Activated naive CD4-positive, alpha-beta T cell treated with anti-CD3 and anti-CD28 coated beads, Interleukin-2, amount 50 U/mL, for 24 hours (primary cell): Measurements from ENCODE around the gene TMTC1.
"Not testable (repeated sequence)": the region's sequence is repeated elsewhere in the genome, so short reads cannot be mapped to it uniquely, and the experiment has no call there.

ENCODE experiments used
- H3K27ac Mint-ChIP-seq: one replicate; pipeline ENCODE4 v1.8.0; 2021; ENCODE audit warnings: mild to moderate bottlenecking, mixed read lengths
- H3K27me3 Mint-ChIP-seq: one replicate; pipeline ENCODE4 v1.8.0; 2021; ENCODE audit warnings: mixed read lengths
- H3K36me3 Mint-ChIP-seq: one replicate; pipeline ENCODE4 v1.8.0; 2021; ENCODE audit warnings: mixed read lengths
- H3K4me1 Mint-ChIP-seq: one replicate; pipeline ENCODE4 v1.8.0; 2021; ENCODE audit warnings: mixed read lengths
- H3K4me3 Mint-ChIP-seq: one replicate; pipeline ENCODE4 v1.8.0; 2021; ENCODE audit warnings: mild to moderate bottlenecking, mixed read lengths
- H3K9me3 Mint-ChIP-seq: one replicate; pipeline ENCODE4 v1.8.0; 2021; ENCODE audit warnings: mixed read lengths

TMTC1 gene

DNA sequence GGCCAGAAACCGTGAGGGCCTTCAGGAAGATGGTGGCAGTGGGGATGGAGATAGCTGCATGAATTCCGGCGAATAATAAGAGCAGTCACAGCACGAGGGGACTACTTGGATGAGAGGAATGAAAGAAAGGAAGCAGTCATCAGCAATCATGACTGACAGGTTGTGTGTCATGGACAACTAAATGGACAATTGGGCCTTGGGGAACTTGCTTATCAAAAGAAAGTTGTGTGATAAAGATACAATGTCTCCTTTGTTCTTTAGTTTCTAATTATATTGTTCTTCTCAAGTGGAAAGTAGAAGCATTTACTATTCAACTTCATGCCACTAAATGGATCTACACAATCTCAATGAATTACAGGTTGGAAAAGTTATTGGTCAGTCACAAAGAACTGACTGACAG lies 130.5 kb downstream of the TMTC1 start:
- H3K9me3 Mint-ChIP-seq, result no peaks in the 10 kb centered on the region
- no peaks in the 10 kb centered on the region for H3K36me3 Mint-ChIP-seq
- no peak overlapping the region for H3K27ac Mint-ChIP-seq
- H3K4me1 Mint-ChIP-seq, result no peaks in the 10 kb centered on the region
- peaks cover 3% of the 10 kb centered on the region for H3K27me3 Mint-ChIP-seq
- H3K4me3 Mint-ChIP-seq, result no peak overlapping the region

- Mint-ChIP-seq H3K36me3 (no peaks in the 10 kb centered on the region), H3K9me3 (no peaks in the 10 kb centered on the region), H3K27ac (no peak overlapping the region), H3K4me3 (no peak overlapping the region), H3K27me3 (peaks cover 2% of the 10 kb centered on the region), H3K4me1 (no peaks in the 10 kb centered on the region)
Measured at GRCh38 chr12:29650371-29650770, 133.4 kb downstream of the TMTC1 start.

DNA sequence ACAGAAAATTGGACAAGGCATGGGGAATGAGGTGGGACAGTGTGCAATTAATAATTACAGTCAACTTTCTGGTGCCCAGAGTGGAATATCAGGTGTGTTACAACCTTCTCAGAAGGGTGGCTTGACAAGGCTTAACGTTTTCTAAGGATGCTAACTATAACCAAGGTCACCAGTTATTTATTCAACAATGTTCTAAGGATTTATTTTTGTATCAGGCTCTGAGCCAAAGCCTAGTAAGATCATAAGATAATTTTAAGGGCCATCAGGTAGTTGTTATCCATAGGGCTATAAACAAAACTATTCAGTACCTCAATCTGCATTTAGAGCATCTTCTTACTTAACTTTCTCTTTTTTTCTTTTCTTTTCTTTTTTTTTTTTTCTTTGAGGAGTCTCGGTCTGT lies 134.0 kb downstream of the TMTC1 start:
- Mint-ChIP-seq H3K27me3 (peaks cover 2% of the 10 kb centered on the region), H3K4me3 (no peak overlapping the region), H3K36me3 (no peaks in the 10 kb centered on the region), H3K27ac (no peak overlapping the region), H3K9me3 (no peaks in the 10 kb centered on the region), H3K4me1 (no peaks in the 10 kb centered on the region)

- Mint-ChIP-seq H3K36me3 (no peaks in the 10 kb centered on the region), H3K9me3 (no peaks in the 10 kb centered on the region), H3K27ac (no peak overlapping the region), H3K4me3 (no peak overlapping the region), H3K27me3 (peaks cover 5% of the 10 kb centered on the region), H3K4me1 (no peaks in the 10 kb centered on the region)
Measured at GRCh38 chr12:29644536-29645162, 139.1 kb downstream of the TMTC1 start.

- Mint-ChIP-seq H3K4me1 (no peaks in the 10 kb centered on the region), H3K27ac (no peak overlapping the region), H3K4me3 (no peak overlapping the region), H3K27me3 (peaks cover 3% of the 10 kb centered on the region), H3K9me3 (no peaks in the 10 kb centered on the region), H3K36me3 (no peaks in the 10 kb centered on the region)
Measured at GRCh38 chr12:29640589-29641345, 143.0 kb downstream of the TMTC1 start.

DNA sequence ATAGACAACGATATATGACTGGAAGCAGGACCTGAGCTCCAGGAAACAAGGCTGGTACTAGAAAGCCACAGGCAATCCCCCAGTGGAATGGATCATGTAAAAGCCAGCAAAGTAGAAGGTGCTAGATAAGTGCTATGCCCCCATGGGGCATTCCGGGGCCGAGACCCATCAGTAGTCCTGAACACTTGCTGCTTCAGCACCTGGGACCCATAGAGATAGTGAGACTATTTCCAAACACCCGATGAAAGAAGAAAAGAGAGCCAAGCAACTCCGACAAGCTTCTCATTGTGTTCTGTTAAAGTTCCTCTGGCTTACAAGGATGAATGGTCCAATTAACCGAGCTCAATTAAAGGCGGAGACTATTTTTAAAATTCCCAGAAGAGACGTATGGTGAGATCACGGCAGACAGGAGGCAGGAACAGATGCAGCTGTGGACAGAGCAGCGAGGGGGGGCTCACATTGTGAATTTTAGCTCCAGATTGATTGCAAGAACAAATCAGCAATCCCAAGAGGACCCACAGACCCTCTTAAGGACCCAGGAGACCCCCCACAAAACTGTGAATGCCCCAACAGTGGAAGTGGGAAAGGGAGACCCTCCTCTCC lies 143.7 kb downstream of the TMTC1 start:
- no peaks in the 10 kb centered on the region for H3K9me3 Mint-ChIP-seq
- no peak overlapping the region for H3K27ac Mint-ChIP-seq
- H3K4me3 Mint-ChIP-seq, result no peak overlapping the region
- peaks cover 3% of the 10 kb centered on the region for H3K27me3 Mint-ChIP-seq
- no peaks in the 10 kb centered on the region for H3K4me1 Mint-ChIP-seq
- no peaks in the 10 kb centered on the region for H3K36me3 Mint-ChIP-seq

DNA sequence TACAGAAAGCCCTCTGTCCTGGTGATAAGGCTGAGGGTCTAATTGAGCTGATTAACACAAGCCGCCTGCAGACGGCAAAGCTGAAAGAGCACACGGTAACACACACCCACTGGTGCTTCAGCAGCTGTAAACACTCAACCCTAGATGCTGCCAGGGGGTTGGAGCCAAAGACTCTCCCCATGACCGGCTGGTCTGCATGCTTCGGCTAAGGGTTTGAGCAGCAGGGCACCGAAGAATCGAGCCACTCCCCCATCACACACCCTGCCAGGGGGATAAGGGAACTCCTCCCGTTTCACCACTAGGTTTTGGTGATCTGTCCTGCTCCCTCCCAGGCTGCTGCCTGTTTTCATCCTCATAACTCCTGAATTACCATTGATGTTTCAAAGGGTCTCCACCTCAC lies 145.2 kb downstream of the TMTC1 start:
- peaks cover 3% of the 10 kb centered on the region for H3K27me3 Mint-ChIP-seq
- no peak overlapping the region for H3K27ac Mint-ChIP-seq
- no peaks in the 10 kb centered on the region for H3K36me3 Mint-ChIP-seq
- no peak overlapping the region for H3K4me3 Mint-ChIP-seq
- H3K4me1 Mint-ChIP-seq, result no peaks in the 10 kb centered on the region
- no peaks in the 10 kb centered on the region for H3K9me3 Mint-ChIP-seq

DNA sequence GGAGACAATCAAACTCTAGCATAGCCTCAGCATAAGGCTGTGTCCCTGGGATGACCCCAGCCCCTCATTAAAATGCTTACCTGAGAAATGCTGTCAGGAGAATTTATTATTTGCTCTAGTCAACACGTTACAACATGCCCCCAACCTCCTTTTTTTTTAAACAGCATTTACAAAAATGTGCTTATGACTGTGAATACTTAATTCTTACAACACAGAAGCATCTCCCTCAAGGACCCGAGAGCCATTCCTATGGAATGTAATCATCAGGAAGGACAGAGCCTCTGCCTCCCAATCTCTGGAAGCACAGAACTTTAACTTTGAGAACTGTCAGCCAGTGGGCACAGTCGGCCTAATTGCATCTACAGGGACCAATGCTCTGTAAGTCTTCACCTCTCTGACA lies 149.7 kb downstream of the TMTC1 start:
- Mint-ChIP-seq H3K27me3 (no peaks in the 10 kb centered on the region), H3K9me3 (peaks cover 5% of the 10 kb centered on the region), H3K27ac (no peak overlapping the region)

DNA sequence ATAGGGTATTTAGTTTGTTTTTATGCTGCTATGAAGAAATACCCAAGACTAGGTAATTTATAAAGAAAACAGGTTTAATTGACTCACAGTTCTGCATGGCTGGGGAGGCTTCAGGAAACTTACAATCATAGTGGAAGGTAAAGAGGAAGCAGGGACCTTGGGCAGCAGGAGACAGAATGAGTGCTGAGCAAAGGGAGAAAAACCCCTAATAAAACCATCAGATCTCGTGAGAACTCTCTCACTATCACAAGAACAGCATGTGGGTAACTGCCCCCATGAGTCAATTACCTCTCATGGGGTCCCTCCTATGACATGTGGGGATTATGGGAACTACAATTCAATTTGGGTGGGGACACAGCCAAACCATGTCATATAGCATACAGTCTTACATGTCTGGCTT lies 153.6 kb downstream of the TMTC1 start:
- H3K36me3 Mint-ChIP-seq, H3K27ac Mint-ChIP-seq, H3K4me1 Mint-ChIP-seq, H3K27me3 Mint-ChIP-seq, H3K9me3 Mint-ChIP-seq, H3K4me3 Mint-ChIP-seq: not testable (repeated sequence)

More for the DNA sequence above, 149.7 kb downstream of the TMTC1 start:
- H3K4me1 Mint-ChIP-seq, result no peaks in the 10 kb centered on the region
- H3K4me3 Mint-ChIP-seq, result no peak overlapping the region
- H3K36me3 Mint-ChIP-seq, result no peaks in the 10 kb centered on the region

DNA sequence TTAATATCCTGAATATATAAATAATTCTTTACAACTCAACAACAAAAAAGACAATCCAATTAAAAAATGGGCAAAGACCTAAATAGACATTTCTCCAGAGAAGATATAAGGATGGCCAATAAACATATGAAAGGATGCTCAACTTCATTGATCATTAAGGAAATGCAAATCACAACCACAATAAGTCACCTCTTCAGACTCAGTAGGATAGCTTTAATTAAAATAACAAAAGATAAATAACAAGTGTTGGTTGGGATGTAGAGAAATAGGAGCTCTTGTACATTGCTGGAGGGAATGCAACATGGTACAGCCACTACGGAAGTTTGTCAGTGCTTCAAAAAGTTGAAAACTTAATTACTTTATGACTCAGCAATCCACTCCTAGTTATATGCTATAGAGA lies 156.5 kb downstream of the TMTC1 start:
- H3K27ac Mint-ChIP-seq, result no peak overlapping the region
- no peaks in the 10 kb centered on the region for H3K27me3 Mint-ChIP-seq
- H3K4me1 Mint-ChIP-seq, result no peaks in the 10 kb centered on the region
- H3K4me3 Mint-ChIP-seq, result no peak overlapping the region
- H3K9me3 Mint-ChIP-seq, result peaks cover 9% of the 10 kb centered on the region
- no peaks in the 10 kb centered on the region for H3K36me3 Mint-ChIP-seq

- H3K4me1 Mint-ChIP-seq, result no peaks in the 10 kb centered on the region
- no peak overlapping the region for H3K4me3 Mint-ChIP-seq
- no peak overlapping the region for H3K27ac Mint-ChIP-seq
- H3K36me3 Mint-ChIP-seq, result no peaks in the 10 kb centered on the region
- peaks cover 6% of the 10 kb centered on the region for H3K9me3 Mint-ChIP-seq
- H3K27me3 Mint-ChIP-seq, result no peaks in the 10 kb centered on the region
Measured at GRCh38 chr12:29625359-29625953, 158.3 kb downstream of the TMTC1 start.

DNA sequence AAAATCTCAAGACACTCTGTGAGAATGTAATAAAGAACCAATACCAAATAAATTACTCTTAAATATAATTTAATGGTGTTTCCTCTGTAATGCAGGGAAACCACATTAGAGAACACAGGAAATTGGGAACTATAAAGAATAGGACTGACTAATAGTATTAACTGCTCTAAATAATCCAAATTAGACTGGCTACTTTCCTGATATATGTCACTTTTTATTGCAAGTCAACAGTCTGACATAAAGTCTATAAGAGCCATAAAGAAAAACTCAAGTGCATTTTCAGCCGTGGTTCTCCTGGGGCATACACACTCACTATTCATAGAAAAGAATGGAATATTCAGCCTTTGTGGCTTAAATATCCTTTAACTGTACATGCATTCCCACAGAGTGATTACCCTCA lies 161.5 kb downstream of the TMTC1 start:
- Mint-ChIP-seq H3K4me1 (no peaks in the 10 kb centered on the region), H3K36me3 (no peaks in the 10 kb centered on the region), H3K27ac (no peak overlapping the region), H3K27me3 (no peaks in the 10 kb centered on the region), H3K4me3 (no peak overlapping the region), H3K9me3 (peaks cover 1% of the 10 kb centered on the region)

DNA sequence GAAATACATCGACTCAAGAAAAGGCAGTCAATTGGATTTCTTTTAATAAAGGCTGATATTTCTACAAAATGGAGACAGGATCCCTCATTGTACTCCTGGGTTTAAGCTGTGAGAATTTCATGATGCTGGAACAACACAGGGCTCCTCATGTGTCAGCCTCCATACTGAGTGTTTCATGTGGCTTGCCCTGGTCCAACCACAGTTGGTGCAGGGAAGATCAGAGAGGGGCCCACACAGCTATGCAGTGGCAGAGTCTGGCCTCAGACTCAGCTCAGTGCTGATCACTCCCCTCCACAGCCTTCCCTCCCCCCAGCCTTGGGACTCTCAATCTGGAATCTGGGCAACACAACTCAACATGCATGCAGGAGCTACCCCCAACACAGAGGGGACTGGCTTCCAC lies 163.7 kb downstream of the TMTC1 start:
- Mint-ChIP-seq H3K27me3 (no peaks in the 10 kb centered on the region), H3K36me3 (no peaks in the 10 kb centered on the region), H3K4me1 (no peaks in the 10 kb centered on the region), H3K4me3 (no peak overlapping the region), H3K27ac (no peak overlapping the region), H3K9me3 (no peaks in the 10 kb centered on the region)

- Mint-ChIP-seq H3K9me3 (no peaks in the 10 kb centered on the region), H3K36me3 (no peaks in the 10 kb centered on the region), H3K27me3 (no peaks in the 10 kb centered on the region), H3K4me3 (no peak overlapping the region), H3K4me1 (no peaks in the 10 kb centered on the region), H3K27ac (no peak overlapping the region)
Measured at GRCh38 chr12:29617407-29617803, 166.3 kb downstream of the TMTC1 start.

DNA sequence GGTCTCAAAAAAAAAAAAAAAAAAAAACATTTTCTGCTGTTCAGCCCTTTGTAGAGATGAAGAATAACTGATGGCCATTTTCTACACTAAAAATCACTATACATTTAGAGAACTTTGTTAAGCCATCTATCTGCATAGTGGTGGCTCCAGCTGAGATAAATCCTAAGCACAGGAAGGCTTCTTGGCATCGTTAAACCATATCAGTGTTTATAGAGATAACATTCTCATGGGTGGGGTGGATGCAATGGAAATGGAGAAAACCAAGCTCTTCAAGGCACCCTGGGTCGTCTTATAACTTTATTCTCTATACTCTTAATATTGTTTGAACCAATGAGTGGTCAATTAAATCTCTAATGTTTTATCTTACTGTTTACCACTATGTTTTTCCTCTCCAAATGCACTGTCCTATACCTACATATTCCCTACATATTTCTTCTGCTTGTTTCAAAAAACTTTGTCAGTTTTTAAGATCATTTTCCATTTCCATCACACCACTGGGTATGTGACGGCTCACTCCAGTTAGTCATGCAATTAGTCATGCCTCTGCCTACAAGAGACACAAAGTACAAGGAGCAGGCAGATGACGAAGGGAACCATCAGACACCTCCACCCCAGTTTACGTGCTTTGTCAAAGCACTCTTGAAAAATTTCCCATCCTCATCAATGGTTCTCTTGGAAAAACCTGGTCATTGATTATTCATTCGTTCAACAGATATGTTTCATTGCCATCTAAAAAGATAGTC lies 166.9 kb downstream of the TMTC1 start:
- H3K27me3 Mint-ChIP-seq, result no peaks in the 10 kb centered on the region
- H3K27ac Mint-ChIP-seq, result no peak overlapping the region
- H3K4me3 Mint-ChIP-seq, result no peak overlapping the region
- no peaks in the 10 kb centered on the region for H3K4me1 Mint-ChIP-seq
- no peaks in the 10 kb centered on the region for H3K9me3 Mint-ChIP-seq
- no peaks in the 10 kb centered on the region for H3K36me3 Mint-ChIP-seq
